ENCODE results near the gene ERGIC1. TPM values are rescaled to one million over a fixed set of nuclear protein-coding genes. Genes with fewer than 3 reads are reported as not detected.

ERGIC1 gene
- total and polyA plus RNA-seq, 8 donors = 116 to 229 (median 125) TPM

DNA sequence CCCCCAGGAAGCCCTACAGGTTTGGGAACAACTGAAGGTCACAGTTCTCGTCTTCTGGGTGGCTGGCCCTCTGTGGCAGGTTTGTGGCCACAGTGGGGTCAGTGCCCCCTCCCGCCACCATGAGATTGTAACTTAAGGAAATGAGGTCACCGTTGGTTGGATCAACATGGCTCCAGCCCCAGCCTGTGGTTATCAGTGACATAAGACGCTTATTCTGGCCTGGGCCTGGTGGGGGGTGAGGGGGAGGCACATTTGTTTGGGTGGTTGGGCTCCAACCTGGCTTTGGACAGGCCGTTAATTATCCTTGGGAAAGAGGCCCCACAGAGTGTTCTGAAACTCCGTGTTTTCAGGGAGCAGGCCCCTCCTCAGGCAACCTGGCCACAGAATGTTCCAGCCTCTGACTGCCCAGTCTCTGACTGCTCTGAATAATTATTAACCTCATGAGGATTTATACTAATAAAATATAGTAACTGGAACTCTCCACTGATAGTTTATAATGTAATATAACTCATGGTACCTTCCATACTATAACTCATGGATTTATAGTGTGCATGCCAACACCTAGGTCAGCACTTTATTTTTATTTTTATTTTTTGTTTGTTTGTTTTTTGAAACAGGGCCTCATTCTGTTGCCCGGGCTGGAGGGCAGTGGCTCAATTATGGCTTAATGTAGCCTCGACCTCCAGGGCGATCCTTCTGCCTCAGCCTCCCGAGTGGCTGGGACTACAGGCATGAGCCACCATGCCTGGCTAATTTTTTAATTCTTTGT is 67.1 kb downstream of the ERGIC1 start:
- Histone ChIP-seq H3K36me3 (peaks cover 0 to 55% of the 10 kb centered on the region in 2 donors), H3K4me1 (peaks cover 45 to 71% of the 10 kb centered on the region in 2 donors), H3K27ac (peak overlapping the region; percentile 74 to 83), H3K9me3 (no peaks in the 10 kb centered on the region), H3K27me3 (no peaks in the 10 kb centered on the region), H3K4me3 (no peak overlapping the region)
- ATAC-seq (no peak), DNase-seq (peak in 1 of 4 donors; percentile 24)
- TF ChIP-seq, protein P1, sequence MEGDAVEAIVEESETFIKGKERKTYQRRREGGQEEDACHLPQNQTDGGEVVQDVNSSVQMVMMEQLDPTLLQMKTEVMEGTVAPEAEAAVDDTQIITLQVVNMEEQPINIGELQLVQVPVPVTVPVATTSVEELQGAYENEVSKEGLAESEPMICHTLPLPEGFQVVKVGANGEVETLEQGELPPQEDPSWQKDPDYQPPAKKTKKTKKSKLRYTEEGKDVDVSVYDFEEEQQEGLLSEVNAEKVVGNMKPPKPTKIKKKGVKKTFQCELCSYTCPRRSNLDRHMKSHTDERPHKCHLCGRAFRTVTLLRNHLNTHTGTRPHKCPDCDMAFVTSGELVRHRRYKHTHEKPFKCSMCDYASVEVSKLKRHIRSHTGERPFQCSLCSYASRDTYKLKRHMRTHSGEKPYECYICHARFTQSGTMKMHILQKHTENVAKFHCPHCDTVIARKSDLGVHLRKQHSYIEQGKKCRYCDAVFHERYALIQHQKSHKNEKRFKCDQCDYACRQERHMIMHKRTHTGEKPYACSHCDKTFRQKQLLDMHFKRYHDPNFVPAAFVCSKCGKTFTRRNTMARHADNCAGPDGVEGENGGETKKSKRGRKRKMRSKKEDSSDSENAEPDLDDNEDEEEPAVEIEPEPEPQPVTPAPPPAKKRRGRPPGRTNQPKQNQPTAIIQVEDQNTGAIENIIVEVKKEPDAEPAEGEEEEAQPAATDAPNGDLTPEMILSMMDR (IDR thresholded peaks at IDR 0.05) = no peak
- intact Hi-C loops (cut with DNase I) = no loop called here

DNA sequence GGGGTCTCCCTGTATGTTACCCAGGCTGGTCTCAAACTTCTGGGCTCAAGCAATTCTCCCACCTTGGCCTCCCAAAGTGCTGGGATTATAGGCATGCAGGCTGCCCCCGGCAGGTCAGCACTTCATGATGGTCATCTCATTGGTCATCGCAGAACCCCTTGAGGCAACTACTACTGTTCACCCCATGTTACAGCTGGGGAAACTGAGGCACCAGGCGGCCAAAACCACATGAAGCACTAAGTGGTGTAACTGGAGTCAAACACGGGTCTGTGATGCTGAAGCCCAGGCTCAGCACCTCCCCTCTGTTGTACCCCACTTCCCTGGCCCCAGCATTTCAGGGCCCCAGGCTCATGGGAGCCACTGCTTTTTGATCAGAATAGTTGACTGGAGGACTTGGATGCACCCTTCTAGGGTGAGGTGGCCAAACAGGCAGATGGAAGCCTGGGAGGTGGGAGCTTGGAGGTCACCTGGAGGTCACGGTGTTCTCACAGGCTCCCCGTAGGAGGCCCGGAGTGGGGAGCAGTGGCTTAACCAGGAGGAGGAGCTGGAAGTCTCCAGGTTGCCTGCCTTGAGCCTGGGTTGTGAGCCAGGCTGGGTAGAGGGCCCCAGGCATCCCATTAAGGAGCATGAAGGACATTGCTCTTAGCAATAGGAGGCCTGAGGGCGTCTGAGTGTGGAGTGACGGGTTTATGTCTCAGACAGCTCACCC is 67.9 kb downstream of the ERGIC1 start:
- H3K36me3 ChIP-seq = peaks cover 0 to 48% of the 10 kb centered on the region in 2 donors
- peak overlapping the region; percentile 74 to 83 for H3K27ac ChIP-seq
- TF ChIP-seq, protein P1 (IDR thresholded peaks at IDR 0.05) = no peak
- ATAC-seq = peak; percentile 7
- intact Hi-C loops (cut with DNase I) = no loop called here
- H3K4me3 ChIP-seq = no peak overlapping the region
- no peaks in the 10 kb centered on the region for H3K9me3 ChIP-seq
- DNase-seq = peak in 1 of 4 donors; percentile 68
- H3K27me3 ChIP-seq = no peaks in the 10 kb centered on the region
- peaks cover 45 to 68% of the 10 kb centered on the region in 2 donors for H3K4me1 ChIP-seq

DNA sequence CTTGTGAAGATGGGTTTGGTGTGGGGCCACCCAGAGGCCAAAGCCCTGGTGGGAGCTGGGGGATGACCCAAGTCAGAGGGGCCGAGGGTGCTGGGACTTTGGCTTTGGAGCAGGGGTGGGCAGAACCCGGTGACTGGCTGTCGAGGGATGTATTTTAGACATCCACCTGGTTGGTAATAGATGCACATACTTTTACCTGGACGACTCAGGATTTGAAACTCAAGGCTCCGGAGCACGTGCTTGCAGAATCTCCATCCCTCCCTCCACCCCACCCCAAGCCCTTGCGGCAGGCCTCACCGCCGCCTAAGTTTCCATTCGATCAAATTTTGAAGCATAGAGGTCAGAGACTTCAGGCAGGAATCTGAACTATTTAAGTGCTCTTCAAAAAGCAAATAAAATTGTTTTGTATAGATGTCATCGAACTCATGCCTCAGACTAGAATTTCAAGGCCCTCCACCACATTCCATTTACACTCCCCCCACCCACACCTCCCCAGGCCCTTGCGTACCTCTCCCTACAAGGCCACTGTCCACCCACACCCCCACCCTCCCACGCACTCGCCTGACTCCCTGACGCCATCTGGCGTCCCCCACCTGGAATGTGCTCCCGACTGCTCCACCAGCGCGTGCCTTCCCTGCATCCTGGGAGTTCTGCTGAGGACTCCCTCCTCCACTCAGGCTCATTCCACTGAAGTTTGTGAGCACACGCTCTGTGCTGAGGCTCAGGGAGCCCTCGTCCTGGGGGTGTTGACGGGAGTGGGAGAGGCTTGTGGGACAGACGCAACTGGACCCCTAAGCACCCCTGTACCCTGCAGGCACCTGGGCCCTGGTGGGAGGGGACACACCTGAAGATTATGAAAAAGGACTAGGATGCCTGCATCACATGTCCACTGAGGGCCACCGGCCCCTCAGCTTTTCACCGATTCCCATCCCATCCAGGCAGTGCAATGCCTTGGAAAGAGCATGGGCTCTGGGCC is 68.7 kb downstream of the ERGIC1 start:
- peak in 3 of 4 donors; percentile 89 to 91 (median 90) for DNase-seq
- peak; percentile 77 for ATAC-seq
- H3K4me1 ChIP-seq = peaks cover 43 to 60% of the 10 kb centered on the region in 2 donors
- H3K36me3 ChIP-seq = peaks cover 0 to 39% of the 10 kb centered on the region in 2 donors
- intact Hi-C loops (cut with DNase I) = no loop called here
- no peak overlapping the region for H3K4me3 ChIP-seq
- peak overlapping the region; percentile 74 to 83 for H3K27ac ChIP-seq
- TF ChIP-seq, protein P1 (IDR thresholded peaks at IDR 0.05) = peak in 1 of 2 donors; percentile 25
- no peaks in the 10 kb centered on the region for H3K9me3 ChIP-seq
- H3K27me3 ChIP-seq = no peaks in the 10 kb centered on the region

DNA sequence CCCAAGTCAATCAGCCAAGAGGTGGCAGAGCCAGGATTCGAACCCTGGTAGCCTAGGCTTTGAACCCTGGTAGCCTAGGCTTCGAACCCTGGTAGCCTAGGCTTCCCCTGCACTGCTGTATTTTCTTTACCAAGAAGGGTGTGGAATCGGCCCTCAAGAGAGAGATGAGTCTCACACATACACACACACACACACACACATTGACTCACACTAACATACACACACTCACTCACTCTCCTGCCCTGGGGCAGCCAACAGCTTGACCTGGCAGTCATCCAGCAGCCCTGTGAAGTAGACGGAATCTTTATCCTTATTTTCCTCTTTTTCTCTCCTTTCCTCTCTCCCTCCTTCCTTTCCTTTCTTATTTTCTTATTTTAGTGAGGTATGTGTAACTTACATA is 69.7 kb downstream of the ERGIC1 start:
- Histone ChIP-seq H3K27me3 (no peaks in the 10 kb centered on the region), H3K9me3 (no peaks in the 10 kb centered on the region), H3K27ac (peak overlapping the region; percentile 68 to 83), H3K4me1 (peaks cover 38 to 62% of the 10 kb centered on the region in 2 donors), H3K36me3 (peaks cover 0 to 29% of the 10 kb centered on the region in 2 donors), H3K4me3 (no peak overlapping the region)
- intact Hi-C loops (cut with DNase I) = no loop called here
- peak; percentile 10 for ATAC-seq
- TF ChIP-seq, protein P1 (IDR thresholded peaks at IDR 0.05) = no peak
- DNase-seq = peak in 2 of 4 donors; percentile 55 to 66

Data from left lung (tissue), 10 donors.